GM20000 (cell line): Measurements from ENCODE around the gene TMTC1.

Experiments used
- DNase-seq: peaks from one replicate; pipeline ENCODE4 v3.0.0; 2012; ENCODE audit warnings: low spot score
- CTCF ChIP-seq: IDR thresholded peaks from 2 replicates; pipeline ENCODE4 v1.5.1; 2012; ENCODE audit warnings: mild to moderate bottlenecking, control low read depth; ENCODE audit errors: extremely low read depth, missing control alignments

TMTC1 gene

DNA sequence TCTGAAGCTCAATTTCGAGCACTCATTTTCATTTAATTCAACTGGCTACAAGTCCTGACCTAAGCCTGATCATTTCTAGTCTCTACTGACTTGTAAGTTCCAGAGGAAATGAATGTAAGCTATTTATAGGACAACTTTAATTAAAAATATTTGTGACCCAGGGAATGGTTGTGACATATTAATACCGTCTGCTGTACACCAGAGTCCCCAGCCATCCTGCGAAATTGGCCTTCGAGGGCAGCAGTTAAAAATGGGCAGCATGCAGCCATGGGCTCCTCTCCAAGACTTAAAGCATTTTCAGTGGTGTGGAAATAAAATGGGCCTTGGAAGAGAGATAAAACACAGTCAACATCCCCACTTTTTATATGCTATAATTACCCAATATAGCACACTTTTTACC lies 255.6 kb downstream of the TMTC1 start:
- TF ChIP-seq CTCF, result no peak
- DNase-seq, result no peak

DNA sequence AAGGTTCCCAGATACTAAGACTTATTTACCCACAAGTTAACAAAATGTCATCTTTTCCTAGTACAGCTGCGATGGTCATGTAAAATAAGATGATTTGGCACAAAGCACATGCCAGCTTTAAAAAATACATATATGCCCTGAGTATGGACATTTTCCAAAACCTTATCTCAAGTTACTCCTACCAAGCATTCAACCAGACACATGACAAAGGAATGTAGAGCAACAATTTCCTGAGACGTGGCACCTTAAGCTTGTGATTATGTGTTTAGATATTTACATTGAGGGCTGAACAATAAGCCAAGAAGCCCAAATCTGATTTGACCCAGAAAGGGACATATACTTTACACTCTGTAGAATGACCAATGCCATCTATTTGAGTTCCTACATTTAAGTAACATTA lies 261.8 kb downstream of the TMTC1 start:
- no peak for DNase-seq
- no peak for TF ChIP-seq CTCF

- DNase-seq, result peak; percentile 19
Measured at GRCh38 chr12:29519585-29520182, 264.1 kb downstream of the TMTC1 start.

DNA sequence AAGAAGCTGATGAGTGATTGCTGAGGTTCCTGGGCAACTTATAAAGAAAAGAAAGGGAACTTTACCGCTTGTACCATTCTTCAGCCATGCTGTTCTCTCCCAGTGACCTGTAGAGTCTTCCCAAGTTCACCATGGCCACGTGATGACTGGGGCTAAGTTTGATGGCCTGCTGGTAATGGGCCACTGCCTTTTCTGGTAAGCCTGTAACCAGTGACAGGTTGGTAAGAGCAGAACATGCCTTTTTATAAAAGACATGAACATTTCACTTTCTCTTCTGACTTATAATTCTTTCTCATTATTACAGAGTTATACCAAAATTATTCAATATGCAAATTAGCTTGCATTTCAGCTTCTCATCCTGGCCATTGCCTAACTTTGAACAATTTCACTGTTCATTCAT lies 265.3 kb downstream of the TMTC1 start:
- TF ChIP-seq CTCF, result no peak
- no peak for DNase-seq

More at GRCh38 chr12:29519585-29520182, 264.1 kb downstream of the TMTC1 start:
- peak; percentile 16 for TF ChIP-seq CTCF

GRCh38 chr12:29517264-29517663 lies 266.5 kb downstream of the TMTC1 start:
- no peak for TF ChIP-seq CTCF
- no peak for DNase-seq

DNA sequence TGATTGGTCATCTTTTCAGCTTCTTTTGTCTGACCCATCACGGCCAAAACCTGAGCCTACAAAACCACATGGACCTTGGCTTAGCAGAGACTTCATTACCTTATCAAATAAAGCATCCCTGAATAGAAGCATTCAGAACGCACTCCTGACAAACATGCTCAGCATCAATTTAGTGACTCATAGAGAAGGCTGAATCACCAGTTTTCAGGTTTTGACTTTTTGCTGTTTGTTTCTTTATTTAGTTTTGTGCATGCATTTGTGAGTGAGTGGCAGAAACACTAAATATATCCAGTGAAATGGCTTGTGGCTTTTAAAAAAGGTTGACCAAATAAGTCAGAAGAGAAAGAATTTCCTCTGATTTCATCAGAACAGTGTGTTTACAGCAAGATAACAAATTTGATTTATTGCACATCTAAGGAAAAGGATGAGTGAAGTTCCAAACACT lies 267.3 kb downstream of the TMTC1 start:
- DNase-seq, result no peak
- no peak for TF ChIP-seq CTCF

GRCh38 chr12:29510591-29511185 lies 273.1 kb downstream of the TMTC1 start:
- no peak for DNase-seq

More at GRCh38 chr12:29510591-29511185, 273.1 kb downstream of the TMTC1 start:
- TF ChIP-seq CTCF, result no peak
